A673 (cell line): ENCODE results near the gene CFAP92. TPM values are rescaled to one million over a fixed set of nuclear protein-coding genes. Genes with fewer than 3 reads are reported as not detected.

ENCODE experiments used
- BruUV-seq: library from RNA; stranded (reverse); fragments of 400-500 nt; replicated peaks from 2 replicates; lab custom pipeline; 2021; lab: Mats Ljungman, UMichigan
- CTCF ChIA-PET: fragments of 300-600 bp; sonication (Branson Sonifier 250); formaldehyde crosslinking; loops from one replicate; lab custom pipeline; 2022; ENCODE audit warnings: antibody characterized with exemption; lab: Charles Lee
- POLR2A ChIA-PET: fragments of 300-600 bp; sonication (Branson Sonifier 250); formaldehyde crosslinking; loops from one replicate; lab custom pipeline; 2022; ENCODE audit warnings: antibody characterized with exemption; ENCODE audit not compliant: low non-redundant PET; lab: Charles Lee
- DNase-seq: peaks from one replicate; pipeline ENCODE4 v3.0.0-alpha.2; 2015; ENCODE audit warnings: low spot score
- H3K27ac ChIP-seq: fragments of 200-600 bp; sonication (generic); 2 replicates; pipeline ENCODE4 v1.5.1; 2016; ENCODE audit warnings: mixed run types, low read depth, mild to moderate bottlenecking, mixed read lengths, antibody characterized with exemption, low read length; ENCODE audit not compliant: poor library complexity, severe bottlenecking
- H3K27me3 ChIP-seq: fragments of 200-600 bp; sonication (generic); replicated peaks from 2 replicates; pipeline ENCODE4 v1.6.1; 2017; ENCODE audit warnings: mixed run types, low read depth, mild to moderate bottlenecking, mixed read lengths, antibody characterized with exemption, low read length; ENCODE audit not compliant: insufficient read depth, poor library complexity
- H3K36me3 ChIP-seq: fragments of 200-600 bp; sonication (generic); 2 replicates; pipeline ENCODE4 v1.6.1; 2016; ENCODE audit warnings: mixed run types, mild to moderate bottlenecking, mixed read lengths, antibody characterized with exemption, low read length; ENCODE audit not compliant: insufficient read depth, poor library complexity, severe bottlenecking
- H3K4me1 ChIP-seq: fragments of 200-600 bp; sonication (generic); 2 replicates; pipeline ENCODE4 v1.6.1; 2017; ENCODE audit warnings: mixed run types, mild to moderate bottlenecking, mixed read lengths, antibody characterized with exemption, low read length; ENCODE audit not compliant: insufficient read depth, poor library complexity, severe bottlenecking
- H3K4me3 ChIP-seq: fragments of 200-600 bp; sonication (generic); 2 replicates; pipeline ENCODE4 v1.5.1; 2016; ENCODE audit warnings: low read depth, mixed run types, mild to moderate bottlenecking, mixed read lengths, low read length; ENCODE audit not compliant: poor library complexity, severe bottlenecking
- H3K9me3 ChIP-seq: fragments of 200-600 bp; sonication (generic); 2 replicates; pipeline ENCODE4 v1.6.1; 2016; ENCODE audit warnings: mixed run types, low read depth, mild to moderate bottlenecking, mixed read lengths, antibody characterized with exemption, low read length; ENCODE audit not compliant: poor library complexity, severe bottlenecking
- EZH2 ChIP-seq: fragments of 200-600 bp; sonication (generic); IDR thresholded peaks from 2 replicates; pipeline ENCODE4 v1.6.1; 2017; ENCODE audit warnings: borderline replicate concordance, low read depth, mild to moderate bottlenecking, mixed read lengths, antibody characterized with exemption, low read length; ENCODE audit not compliant: poor library complexity, severe bottlenecking
- intact Hi-C: fragments of 100-400 bp; cut with micrococcal nuclease; formaldehyde crosslinking; loops from one replicate; pipeline ENCODE4 v1.10.0; 2022; ENCODE audit not compliant: unreplicated experiment
- total RNA-seq: library from RNA; stranded (reverse); gene quantifications from 2 replicates; pipeline ENCODE4 v1.2.3, GENCODE V29; 2021
- TF ChIP-seq, protein P1 (sequence below): fragments of 300-800, 200-600 bp; sonication (generic); conservative IDR thresholded peaks from 2 replicates; pipeline ENCODE4 v1.5.1; 2017; ENCODE audit warnings: low read depth, mild to moderate bottlenecking, antibody characterized with exemption, low read length, moderate library complexity, mixed read lengths

Gene CFAP92
- total RNA-seq, 1 experiment from 2014 or later, result not detected

DNA sequence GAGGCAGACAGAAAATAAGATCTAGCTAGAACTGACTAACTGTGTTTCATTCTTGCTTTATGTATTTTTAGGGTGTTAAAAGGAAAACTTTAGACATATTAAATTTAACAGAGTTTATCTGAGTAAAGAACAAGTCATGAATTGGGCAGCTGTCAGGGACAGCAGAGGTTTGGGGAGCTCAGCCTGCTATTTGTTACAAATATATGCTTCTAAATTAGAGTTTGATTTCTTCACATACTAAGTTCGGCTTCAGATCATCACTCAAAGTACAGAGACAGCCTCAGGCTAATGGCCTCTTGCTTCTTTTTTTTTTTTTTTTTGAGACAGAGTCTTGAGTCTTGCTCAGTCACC is 29.1 kb upstream of the CFAP92 start:
- H3K4me3 ChIP-seq, result no peak overlapping the region
- CTCF ChIA-PET, result no interaction called here
- no peak overlapping the region for H3K27ac ChIP-seq
- H3K4me1 ChIP-seq, result peaks cover 6% of the 10 kb centered on the region
- no TSS peak for BruUV-seq
- no peaks in the 10 kb centered on the region for H3K27me3 ChIP-seq
- intact Hi-C loops, result no loop called here
- no peaks in the 10 kb centered on the region for H3K9me3 ChIP-seq
- DNase-seq, result no peak
- TF ChIP-seq, protein P1, sequence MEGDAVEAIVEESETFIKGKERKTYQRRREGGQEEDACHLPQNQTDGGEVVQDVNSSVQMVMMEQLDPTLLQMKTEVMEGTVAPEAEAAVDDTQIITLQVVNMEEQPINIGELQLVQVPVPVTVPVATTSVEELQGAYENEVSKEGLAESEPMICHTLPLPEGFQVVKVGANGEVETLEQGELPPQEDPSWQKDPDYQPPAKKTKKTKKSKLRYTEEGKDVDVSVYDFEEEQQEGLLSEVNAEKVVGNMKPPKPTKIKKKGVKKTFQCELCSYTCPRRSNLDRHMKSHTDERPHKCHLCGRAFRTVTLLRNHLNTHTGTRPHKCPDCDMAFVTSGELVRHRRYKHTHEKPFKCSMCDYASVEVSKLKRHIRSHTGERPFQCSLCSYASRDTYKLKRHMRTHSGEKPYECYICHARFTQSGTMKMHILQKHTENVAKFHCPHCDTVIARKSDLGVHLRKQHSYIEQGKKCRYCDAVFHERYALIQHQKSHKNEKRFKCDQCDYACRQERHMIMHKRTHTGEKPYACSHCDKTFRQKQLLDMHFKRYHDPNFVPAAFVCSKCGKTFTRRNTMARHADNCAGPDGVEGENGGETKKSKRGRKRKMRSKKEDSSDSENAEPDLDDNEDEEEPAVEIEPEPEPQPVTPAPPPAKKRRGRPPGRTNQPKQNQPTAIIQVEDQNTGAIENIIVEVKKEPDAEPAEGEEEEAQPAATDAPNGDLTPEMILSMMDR, result no peak
- TF ChIP-seq EZH2, result no peak
- H3K36me3 ChIP-seq, result no peaks in the 10 kb centered on the region
- POLR2A ChIA-PET, result no interaction called here

GRCh38 chr3:129022114-129023007 is 28.5 kb upstream of the CFAP92 start:
- intact Hi-C loops, result no loop called here
- ChIA-PET POLR2A (interaction anchor here (0.7 kb wide), 1 partner anchor 35 kb away, joined by 4 read pairs; no protein-coding TSS in a partner anchor), CTCF (no interaction called here)
- Histone ChIP-seq H3K9me3 (no peaks in the 10 kb centered on the region), H3K36me3 (no peaks in the 10 kb centered on the region), H3K27ac (no peak overlapping the region), H3K27me3 (no peaks in the 10 kb centered on the region), H3K4me3 (no peak overlapping the region), H3K4me1 (peaks cover 6% of the 10 kb centered on the region)
- BruUV-seq, result no TSS peak
- TF ChIP-seq, protein P1, result no peak
- TF ChIP-seq EZH2, result no peak
- DNase-seq, result no peak

- Histone ChIP-seq H3K9me3 (no peaks in the 10 kb centered on the region), H3K4me1 (peaks cover under 1% of the 10 kb centered on the region), H3K4me3 (no peak overlapping the region), H3K36me3 (no peaks in the 10 kb centered on the region), H3K27ac (no peak overlapping the region), H3K27me3 (no peaks in the 10 kb centered on the region)
- TF ChIP-seq EZH2, result no peak
- TF ChIP-seq, protein P1, result no peak
- BruUV-seq, result no TSS peak
- DNase-seq, result no peak
- CTCF ChIA-PET, result no interaction called here
- POLR2A ChIA-PET, result no interaction called here
- intact Hi-C loops, result no loop called here
These were observed 27.3 kb upstream of the CFAP92 start for GRCh38 chr3:129021140-129021551.
